HG03432 (cell line): ENCODE measurements around the gene IVD.

ENCODE experiments used
- ATAC-seq: cut with Tn5 transposase; IDR thresholded peaks from one replicate; pipeline ENCODE4 v1.9.1; 2021; ENCODE audit warnings: mild to moderate bottlenecking, moderate library complexity; ENCODE audit not compliant: unreplicated experiment

Gene IVD

DNA sequence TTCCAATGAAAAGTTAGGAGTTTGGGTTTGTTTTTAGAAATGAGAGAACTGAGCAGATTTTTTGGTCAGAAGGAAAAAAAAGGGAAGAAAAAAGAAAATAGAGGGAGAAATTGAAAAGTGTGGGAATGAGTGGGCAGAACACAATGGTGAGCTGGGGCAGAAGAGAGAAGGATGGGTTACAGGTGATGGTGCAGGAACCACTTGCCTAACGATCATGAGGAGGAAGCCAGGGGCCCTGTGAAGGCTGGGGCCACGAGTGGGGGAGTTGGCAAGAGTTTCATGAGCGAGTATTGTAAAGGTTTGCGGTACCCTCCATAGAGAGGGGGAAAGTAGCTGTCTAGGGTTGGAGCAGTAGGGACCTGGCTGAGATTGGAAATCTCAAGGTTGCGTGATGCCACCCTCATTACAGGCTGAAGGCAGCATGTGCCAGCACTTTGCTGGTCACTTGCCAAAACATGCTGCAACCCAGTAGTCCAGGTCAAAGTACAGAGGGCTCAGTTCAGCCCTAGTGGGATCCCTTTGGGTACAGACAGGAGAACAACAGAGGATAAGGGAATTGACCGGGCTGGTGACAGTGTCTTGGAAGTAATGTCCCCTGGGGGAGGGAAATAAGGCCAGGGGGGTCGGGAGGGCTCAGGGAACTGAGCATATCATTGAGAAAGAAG is 6.6 kb downstream of the IVD start:
- no peak for ATAC-seq

DNA sequence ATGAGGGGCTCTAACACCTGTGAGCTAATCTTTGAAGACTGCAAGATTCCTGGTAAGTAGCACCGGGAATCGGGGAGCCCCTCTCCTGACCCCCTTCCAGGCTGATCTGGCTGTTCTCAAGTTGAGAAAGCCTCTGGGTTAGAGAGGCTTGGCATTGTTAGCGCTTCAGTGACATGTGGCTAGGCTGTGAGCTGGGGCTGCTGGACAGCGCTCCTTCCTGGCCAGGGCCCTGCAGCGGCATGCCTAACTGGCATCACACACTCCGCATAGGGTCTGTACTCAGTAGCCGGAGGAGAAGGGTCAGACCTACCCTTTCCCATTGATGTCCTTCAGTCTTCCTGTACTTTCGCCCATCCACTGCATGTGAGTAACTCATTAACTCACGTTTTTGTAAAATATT is 7.4 kb downstream of the IVD start:
- no peak for ATAC-seq

DNA sequence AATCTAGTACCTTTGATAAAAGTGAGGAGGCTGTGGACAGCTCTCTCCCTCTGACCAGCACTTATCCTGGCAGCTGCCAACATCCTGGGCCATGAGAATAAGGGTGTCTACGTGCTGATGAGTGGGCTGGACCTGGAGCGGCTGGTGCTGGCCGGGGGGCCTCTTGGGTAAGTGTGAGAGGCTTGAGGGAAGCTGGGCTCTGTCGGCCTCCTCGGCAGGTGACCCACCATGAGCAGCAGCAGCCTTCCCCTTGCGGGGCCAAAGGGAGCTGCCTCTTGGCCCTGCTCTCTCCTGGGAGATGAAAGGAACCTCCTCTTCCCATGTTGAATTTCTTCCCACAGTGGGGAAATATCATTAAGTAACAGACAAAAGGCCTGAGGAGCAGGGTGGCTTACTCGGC is 9.2 kb downstream of the IVD start:
- ATAC-seq: no peak

DNA sequence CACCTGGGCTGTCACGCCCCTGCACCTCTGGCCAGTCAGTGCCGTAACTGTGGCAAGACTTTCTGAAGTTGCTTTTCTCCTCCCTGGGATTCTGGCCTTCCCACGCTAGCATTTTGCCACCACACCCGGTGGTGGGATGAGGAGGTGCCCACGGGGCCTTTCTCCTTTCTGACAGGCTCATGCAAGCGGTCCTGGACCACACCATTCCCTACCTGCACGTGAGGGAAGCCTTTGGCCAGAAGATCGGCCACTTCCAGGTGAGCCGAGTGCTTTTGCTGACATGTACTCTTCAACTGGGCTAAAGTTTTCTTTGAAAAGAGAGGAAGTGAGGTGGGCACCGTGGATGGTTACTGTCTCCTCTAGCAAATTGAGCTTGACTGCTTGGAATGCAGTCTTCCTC is 9.6 kb downstream of the IVD start:
- no peak for ATAC-seq

DNA sequence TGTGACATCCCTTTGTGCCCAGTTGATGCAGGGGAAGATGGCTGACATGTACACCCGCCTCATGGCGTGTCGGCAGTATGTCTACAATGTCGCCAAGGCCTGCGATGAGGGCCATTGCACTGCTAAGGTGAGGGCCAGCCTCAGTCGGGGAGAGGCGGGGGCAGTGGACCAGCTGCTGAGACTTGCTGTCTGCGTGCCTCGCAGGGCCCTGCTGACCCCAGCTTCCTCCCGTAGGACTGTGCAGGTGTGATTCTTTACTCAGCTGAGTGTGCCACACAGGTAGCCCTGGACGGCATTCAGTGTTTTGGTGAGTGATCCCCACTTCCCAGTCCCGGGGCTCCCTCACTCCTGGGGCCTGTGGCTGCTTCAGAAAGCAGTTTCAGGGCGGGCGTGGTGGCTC is 10.5 kb downstream of the IVD start:
- ATAC-seq: no peak

DNA sequence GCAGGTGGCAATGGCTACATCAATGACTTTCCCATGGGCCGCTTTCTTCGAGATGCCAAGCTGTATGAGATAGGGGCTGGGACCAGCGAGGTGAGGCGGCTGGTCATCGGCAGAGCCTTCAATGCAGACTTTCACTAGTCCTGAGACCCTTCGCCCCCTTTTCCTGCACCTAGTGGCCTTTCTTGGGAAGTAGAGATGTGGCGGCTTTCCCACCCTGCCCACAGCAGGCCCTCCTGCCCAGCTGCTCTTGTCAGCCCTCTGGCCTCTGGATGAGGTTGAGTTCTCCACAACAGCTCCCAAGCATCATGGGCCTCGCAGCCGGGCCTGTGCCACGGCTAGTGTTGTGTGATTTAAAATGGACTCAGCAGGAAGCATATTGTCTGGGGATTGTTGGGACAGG is 12.5 kb downstream of the IVD start:
- ATAC-seq: no peak

DNA sequence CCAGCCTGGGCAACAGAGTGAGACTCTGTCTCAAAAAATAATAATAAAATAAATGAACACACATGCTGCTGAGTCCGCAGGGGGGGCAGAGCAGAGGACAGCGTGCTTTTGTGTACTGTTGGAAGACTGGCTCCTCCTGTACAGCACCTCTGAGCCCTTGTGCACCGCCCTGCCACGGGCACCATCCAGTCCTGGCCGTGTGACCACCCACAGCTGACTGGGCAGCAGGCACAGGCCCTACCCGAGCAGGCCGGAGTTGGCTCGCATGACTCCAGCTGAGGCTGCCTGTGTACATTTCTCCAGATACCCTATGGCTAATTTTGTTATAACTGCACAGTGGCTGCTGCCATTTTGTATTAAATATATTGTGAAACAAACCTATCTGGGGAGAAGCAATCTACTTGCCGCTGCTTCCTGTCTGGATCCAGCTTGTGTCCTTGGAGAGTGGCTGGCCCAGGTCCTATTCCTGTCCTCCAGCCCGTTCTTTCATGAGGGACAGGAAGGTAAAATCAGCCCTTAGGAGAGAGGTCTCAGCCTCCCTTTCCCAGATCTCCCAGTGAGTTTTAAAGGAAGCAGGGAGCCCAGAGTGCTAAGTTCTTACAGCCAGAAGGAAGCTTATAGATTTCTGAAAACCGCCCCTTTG is 14.6 kb downstream of the IVD start:
- no peak for ATAC-seq

DNA sequence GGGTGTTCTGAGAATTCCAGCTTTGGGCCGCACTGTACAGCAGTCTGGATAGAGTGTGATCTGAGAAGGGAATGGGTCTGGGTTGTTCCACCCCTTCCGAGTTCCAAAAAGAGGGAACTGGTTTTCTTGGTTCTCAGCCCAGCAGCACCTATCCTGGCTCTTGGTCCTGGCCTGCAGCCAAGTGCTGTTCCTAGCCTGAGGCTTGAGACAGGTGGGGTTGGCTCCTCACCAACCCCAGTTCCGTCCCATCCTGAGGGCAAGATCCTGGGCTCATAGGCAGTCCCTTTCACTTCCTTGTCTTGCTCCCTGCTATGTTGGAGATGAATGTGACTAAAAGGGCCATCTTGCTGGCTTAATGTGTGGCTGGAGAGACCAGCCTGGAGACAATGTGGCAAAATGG is 15.2 kb downstream of the IVD start:
- no peak for ATAC-seq

DNA sequence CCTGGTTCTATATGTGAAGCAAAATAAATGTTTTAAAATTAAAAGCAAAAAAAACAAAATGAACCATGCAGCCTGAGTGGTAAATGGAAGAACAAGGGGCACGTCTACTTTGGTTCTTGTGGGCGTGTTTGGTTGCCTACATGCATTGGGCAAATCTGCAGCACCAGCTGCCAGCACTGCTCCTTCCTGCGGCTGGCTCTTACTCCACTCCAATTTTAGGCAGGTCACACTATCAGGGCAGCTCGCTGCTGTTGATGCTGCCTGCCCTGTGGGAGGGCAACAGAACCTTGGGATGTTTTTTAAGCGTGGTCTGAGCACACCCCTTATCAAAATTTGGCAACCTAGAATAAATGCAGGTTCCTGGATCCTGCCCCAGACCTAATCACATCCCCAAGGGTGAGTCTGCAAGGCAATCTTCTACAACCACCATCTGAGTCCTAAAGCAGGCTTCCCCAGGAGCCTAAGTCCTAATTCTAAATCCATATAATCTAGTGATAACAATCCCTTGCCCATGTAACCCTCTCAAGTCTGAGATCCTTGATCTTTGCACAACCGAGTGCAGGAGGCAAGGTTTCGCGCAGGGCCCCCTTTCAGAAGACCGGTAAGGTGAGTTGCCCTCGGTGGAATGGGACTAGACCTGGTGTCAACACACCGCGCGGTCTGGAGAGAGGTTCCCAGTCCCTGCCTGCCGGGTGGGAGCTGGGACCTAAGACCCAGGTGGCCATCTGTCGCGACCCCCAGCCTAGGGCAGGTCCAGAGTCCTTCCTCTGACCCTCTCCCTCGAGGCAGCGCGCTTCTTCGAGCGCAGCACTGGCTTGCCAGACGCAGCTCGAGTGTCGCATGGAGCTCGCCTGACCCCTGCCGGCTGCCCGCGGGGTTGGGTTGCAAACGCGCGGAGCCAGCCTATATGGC is 15.9 kb downstream of the IVD start:
- peak; percentile 82 for ATAC-seq

DNA sequence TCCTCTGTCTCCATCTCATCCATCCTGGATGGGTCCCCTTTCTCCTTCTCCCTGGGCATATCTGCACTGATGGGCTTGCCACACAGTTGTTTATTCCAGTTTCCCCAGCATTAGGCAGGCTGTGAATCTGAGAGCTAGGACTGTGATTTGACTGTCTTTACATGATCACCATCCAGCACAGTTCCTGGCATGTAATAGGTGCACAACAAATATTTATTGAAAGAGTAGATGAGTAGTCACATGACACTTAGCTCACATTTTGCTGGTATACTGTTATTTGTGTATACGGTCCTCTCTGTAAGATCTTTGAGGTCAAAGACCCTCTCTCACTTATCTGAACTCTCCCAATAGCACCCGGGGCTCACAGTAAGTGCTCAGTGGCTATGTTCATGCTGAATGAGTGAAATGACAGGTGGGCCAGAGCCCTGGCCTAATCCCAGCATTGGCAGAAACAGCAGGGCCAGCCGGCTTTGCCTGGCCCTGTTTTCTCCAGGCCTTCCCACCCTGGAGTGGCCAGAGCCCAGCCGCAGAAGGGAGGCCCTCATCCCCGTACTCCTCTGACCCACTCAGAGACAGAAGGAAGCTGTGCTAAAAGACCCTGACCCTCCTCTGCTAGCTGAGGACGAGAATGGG is 19.0 kb downstream of the IVD start:
- no peak for ATAC-seq

DNA sequence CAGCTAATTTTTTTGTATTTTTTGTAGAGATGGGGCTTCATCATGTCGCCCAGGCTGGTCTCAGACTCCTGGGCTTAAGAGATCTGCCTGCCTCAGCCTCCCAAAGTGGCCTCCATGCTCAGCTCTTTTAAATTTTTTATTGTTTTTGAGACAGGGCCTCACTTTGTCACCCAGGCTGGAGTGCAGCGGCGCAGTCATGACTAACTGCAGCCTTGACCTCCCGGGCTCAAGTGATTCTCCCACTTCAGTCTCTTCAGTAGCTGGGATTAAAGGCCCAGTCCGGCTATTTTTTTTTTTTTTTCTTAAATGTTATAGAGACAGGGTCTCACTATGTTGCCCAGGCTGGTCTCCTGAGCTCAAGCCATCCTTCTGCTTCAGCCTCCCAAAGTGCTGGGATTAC is 20.1 kb downstream of the IVD start:
- ATAC-seq: no peak

DNA sequence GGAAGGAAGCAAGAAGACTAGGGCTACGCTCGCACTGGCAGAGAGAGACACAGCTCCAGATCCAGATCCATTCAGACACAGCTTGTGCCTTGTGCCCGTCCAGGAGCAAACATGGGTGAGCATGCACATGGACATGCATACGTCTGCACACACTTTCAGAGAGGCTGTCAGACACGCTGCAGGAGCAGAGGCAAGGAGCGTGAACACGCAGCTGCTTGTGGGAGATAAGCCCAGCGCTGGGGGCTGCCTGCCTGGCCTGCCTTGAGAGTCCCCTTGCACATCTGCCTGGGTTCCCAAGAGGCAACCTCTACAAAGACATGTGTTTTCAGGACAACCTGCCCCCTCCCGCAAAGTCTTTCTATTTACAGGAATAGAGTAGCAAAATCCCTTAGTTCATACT is 21.6 kb downstream of the IVD start:
- ATAC-seq: no peak

DNA sequence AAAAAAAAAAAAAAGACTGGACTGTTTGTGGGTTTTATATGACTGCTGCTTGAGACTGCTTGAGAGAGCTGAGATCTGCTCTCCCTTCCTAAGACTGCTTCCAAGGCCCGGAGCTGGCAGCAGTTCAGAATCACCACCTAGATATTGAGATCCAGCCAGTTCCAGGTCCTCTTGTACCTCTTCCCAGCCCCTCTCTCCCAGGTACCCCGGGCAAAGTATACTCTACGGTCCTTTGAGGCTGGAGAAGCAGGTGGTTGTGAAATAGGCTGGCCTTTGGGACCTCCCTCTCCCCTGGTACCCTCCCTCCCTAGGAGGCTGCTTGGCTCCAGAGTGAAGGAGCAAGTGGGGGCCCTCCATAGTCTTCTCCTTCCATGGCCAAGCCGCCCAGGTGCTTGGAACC is 22.6 kb downstream of the IVD start:
- ATAC-seq: no peak

DNA sequence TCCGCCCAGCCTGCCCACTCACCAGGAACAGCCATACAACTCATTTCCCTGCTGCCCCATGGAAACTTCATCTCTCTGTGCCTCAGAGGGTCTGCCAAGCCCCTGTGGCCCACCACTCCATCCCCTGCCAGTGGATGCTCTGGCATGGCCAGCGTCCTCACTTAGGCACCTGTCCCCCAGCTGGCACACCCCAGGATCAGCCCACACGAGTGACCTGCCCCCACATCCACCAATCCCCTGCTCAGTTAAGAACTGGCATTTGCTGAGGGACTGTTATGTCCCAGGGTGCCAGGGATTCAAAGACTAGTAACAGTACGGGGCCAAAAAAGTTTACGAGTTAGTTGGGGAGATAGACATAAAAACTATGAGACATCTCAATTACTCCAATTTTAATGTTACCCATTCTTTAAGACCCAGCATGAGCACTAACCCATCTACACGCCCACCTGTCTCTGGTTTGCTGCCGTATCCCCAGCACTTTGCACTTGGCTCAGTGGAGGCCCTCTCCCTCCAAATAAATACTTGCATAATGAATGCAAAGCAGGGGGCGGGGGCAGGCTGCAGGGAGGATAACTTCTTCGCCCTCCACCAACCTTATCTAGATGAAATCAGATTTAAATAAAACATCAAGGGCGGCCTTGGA is 23.6 kb downstream of the IVD start:
- ATAC-seq: no peak

DNA sequence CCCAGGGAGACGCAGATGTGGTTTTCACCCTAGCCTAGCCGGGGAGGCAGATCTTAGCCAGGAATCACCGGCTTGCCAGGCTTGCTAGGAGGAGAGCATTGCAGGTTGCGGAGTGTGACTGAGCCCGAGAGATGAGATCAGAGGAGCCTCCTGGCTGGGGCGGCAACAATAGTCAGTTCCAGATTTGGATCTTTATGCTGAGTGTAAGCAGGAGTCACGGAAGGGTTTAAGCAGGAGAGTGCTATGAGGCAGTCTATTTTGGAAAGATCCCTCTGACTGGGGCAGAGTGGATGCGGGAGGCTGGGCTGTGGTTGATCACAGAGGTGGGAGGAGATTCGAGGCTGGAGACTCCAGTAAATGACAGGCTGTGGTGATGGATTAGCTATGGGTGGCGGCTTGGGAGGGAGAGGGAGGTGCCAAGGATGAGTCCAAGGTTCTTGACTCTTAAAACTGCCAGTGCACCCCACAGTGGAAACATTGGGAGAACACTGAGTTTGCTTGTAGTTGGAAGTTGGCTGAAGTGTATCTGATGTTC is 24.7 kb downstream of the IVD start:
- ATAC-seq: no peak

DNA sequence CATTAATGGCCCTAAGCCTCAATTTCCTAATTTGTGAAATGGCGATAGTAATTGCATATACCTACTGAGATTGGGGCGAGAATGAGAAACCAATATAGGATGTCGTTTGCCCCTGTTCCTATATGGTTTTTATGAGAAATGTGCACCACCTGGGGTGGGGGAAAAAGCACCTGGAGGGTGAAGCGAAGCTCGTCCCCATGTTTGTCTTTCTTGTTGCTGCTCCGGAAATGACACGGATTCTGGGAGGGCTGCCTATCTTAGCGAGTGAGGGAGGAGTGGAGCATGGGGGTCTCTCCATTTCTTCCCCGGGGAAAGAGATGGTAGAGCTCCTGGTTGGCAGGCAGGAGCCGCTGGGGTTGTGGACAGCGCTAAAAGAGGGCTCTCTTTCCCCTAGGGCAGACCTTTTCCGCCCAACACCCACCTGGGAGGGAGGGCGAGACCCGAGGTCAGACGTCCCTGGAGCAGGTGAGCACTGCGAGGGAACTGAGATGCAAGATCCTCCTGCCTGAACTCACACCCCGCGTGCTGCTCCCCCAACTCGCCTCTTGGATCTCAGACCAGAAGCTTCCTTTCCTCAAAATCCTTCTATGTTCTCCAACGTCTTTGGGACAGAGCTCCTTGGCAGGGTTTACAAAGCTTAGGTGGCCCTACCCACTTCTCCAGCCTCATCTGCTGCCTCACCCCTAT is 29.6 kb downstream of the IVD start:
- no peak for ATAC-seq

DNA sequence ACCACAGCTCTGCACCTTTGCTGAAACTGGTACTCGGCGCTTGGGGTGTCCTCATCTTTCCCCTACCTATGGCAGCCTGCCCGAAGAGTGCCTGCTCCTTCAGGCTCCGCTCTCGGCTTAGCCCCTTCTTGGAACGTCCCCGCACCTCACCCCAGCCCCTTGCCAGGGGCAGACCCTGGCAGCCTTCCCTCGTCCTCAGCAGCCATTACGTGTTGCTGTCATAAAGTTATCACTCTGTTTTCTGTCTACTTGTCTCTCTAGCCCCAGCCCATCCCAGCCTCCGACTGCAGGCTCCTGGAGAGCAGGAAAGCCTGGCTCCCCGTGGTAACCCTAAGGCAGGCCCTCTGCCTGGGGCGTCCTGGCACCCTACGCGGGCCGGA is 30.1 kb downstream of the IVD start:
- no peak for ATAC-seq

DNA sequence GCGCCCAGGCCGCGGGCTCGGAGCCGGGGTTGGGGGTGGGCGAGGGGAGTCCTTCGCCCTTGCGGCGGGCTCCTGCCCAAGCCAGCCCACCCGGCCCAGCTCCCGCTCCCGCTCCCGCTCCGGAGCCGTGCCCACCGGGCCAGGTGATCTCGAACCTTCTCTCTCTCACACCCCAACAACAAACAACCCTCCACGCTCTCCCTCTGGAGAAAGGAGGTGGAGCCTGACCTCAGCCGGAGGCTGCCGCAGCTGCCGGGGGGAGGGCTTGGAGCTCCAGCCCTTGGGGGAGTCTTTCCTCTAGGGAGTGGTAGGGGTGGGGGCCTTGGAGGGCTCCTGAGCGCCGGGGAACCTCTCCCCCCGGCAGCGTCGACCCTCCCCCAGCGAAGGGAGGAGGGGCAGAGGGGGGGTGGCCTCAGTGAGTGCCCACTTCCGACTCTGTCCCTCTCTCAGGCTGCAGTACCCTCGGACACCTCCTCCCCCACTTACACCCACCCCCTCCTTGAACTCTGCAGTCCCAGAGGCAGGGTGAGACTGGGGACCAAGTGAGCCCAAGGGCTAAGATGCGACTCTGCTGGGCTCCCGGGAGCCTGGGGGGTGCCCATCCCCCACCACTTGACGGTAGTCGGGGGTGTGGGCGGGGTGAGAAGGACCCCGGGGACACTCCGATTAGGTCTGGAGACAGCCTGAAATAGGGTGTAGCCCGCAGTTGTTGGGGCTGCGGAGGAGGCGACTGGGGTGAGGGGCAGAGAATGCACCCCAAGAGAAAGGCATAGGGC is 30.7 kb downstream of the IVD start:
- ATAC-seq: no peak
